Smooth muscle cell (in vitro differentiated cells): Measurements from ENCODE around the gene SGMS1. TPM values are rescaled to one million over a fixed set of nuclear protein-coding genes. Genes with fewer than 3 reads are reported as not detected.

Experiments used
- DNase-seq: peaks from one replicate; lab custom pipeline; 2025; ENCODE audit not compliant: unreplicated experiment; lab: John Stamatoyannopoulos, UW
- H2AFZ ChIP-seq: fragments of 200-600 bp; sonication (generic); 2 replicates; pipeline ENCODE4 v1.6.0; 2016; ENCODE audit warnings: antibody characterized with exemption, low read depth, mild to moderate bottlenecking
- H3F3A ChIP-seq: fragments of 200-600 bp; sonication (generic); 2 replicates; pipeline ENCODE4 v1.6.0; 2017; ENCODE audit warnings: antibody characterized with exemption, low read depth
- H3K27ac ChIP-seq: fragments of 200-600 bp; sonication (generic); 2 replicates; pipeline ENCODE4 v1.5.1; 2016; ENCODE audit warnings: low read depth, mild to moderate bottlenecking
- H3K27me3 ChIP-seq: fragments of 200-600 bp; sonication (generic); 2 replicates; pipeline ENCODE4 v1.6.1; 2016; ENCODE audit warnings: low read depth, mild to moderate bottlenecking
- H3K36me3 ChIP-seq: fragments of 200-600 bp; sonication (generic); 2 replicates; pipeline ENCODE4 v1.5.1; 2016; ENCODE audit warnings: low read depth
- H3K4me1 ChIP-seq: fragments of 200-600 bp; sonication (generic); 2 replicates; pipeline ENCODE4 v1.5.1; 2016; ENCODE audit warnings: low read depth
- H3K4me2 ChIP-seq: fragments of 200-600 bp; sonication (generic); 2 replicates; pipeline ENCODE4 v1.6.0; 2016; ENCODE audit warnings: mild to moderate bottlenecking
- H3K4me3 ChIP-seq: fragments of 200-600 bp; sonication (generic); 2 replicates; pipeline ENCODE4 v1.5.1; 2016; ENCODE audit warnings: mild to moderate bottlenecking
- H3K79me2 ChIP-seq: fragments of 200-600 bp; sonication (generic); 2 replicates; pipeline ENCODE4 v1.6.0; 2016; ENCODE audit warnings: low read depth, mild to moderate bottlenecking
- H3K9ac ChIP-seq: fragments of 200-600 bp; sonication (generic); 2 replicates; pipeline ENCODE4 v1.6.0; 2016; ENCODE audit warnings: low read depth
- H3K9me3 ChIP-seq: fragments of 200-600 bp; sonication (generic); replicated peaks from 2 replicates; pipeline ENCODE4 v1.5.1; 2016; ENCODE audit warnings: low read depth
- H4K20me1 ChIP-seq: fragments of 200-600 bp; sonication (generic); 2 replicates; pipeline ENCODE4 v1.6.0; 2016; ENCODE audit warnings: low read depth
- WGBS: methylation state at CpG from one replicate; pipeline ENCODE4 v1.1.7; 2016; ENCODE audit warnings: low lambda C conversion rate; 5-methylcytosine and 5-hydroxymethylcytosine counted together
- polyA plus RNA-seq: library from polyadenylated mRNA; unstranded; fragments of >200 nt; fragmentation: Nextera tagmentation; extraction: Ambion mirVana; gene quantifications from 2 replicates; pipeline ENCODE4 v1.2.1, GENCODE V29; 2016
- total RNA-seq: library from RNA; depleted of rRNA; stranded (reverse); fragments of >200 nt; gene quantifications from 2 replicates; pipeline ENCODE4 v1.2.3, GENCODE V29; 2014
- TF ChIP-seq, protein P1 (sequence below): fragments of 200-600 bp; sonication (generic); IDR thresholded peaks from 2 replicates; pipeline ENCODE4 v1.5.1; 2017; ENCODE audit warnings: borderline replicate concordance, mild to moderate bottlenecking, antibody characterized with exemption; ENCODE audit not compliant: insufficient read depth, poor library complexity, severe bottlenecking

SGMS1 gene
- total and polyA plus RNA-seq, 2 experiments from 2014 or later = 4.0 to 14.3 TPM

GRCh38 chr10:50385624-50386023 lies 238.1 kb downstream of the SGMS1 start:
- peaks cover 4% of the 10 kb centered on the region for H4K20me1 ChIP-seq
- no peak overlapping the region for H3K4me2 ChIP-seq
- H3K9me3 ChIP-seq = no peaks in the 10 kb centered on the region
- H3F3A ChIP-seq = no peaks in the 10 kb centered on the region
- H2AFZ ChIP-seq = no peak overlapping the region
- H3K27me3 ChIP-seq = no peaks in the 10 kb centered on the region
- no peak overlapping the region for H3K9ac ChIP-seq
- no peaks in the 10 kb centered on the region for H3K36me3 ChIP-seq
- H3K79me2 ChIP-seq = no peaks in the 10 kb centered on the region
- TF ChIP-seq, protein P1, sequence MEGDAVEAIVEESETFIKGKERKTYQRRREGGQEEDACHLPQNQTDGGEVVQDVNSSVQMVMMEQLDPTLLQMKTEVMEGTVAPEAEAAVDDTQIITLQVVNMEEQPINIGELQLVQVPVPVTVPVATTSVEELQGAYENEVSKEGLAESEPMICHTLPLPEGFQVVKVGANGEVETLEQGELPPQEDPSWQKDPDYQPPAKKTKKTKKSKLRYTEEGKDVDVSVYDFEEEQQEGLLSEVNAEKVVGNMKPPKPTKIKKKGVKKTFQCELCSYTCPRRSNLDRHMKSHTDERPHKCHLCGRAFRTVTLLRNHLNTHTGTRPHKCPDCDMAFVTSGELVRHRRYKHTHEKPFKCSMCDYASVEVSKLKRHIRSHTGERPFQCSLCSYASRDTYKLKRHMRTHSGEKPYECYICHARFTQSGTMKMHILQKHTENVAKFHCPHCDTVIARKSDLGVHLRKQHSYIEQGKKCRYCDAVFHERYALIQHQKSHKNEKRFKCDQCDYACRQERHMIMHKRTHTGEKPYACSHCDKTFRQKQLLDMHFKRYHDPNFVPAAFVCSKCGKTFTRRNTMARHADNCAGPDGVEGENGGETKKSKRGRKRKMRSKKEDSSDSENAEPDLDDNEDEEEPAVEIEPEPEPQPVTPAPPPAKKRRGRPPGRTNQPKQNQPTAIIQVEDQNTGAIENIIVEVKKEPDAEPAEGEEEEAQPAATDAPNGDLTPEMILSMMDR = no peak
- DNase-seq = no peak
- 92% methylated on average over 2 of the region's 2 CpGs for WGBS
- no peak overlapping the region for H3K27ac ChIP-seq
- no peaks in the 10 kb centered on the region for H3K4me1 ChIP-seq
- no peak overlapping the region for H3K4me3 ChIP-seq

GRCh38 chr10:50384898-50385297 lies 238.9 kb downstream of the SGMS1 start:
- Histone ChIP-seq H3K27ac (no peak overlapping the region), H3K9ac (no peak overlapping the region), H3K4me1 (no peaks in the 10 kb centered on the region), H3K9me3 (no peaks in the 10 kb centered on the region), H3K36me3 (no peaks in the 10 kb centered on the region), H3F3A (no peaks in the 10 kb centered on the region), H3K79me2 (no peaks in the 10 kb centered on the region), H2AFZ (no peak overlapping the region), H3K27me3 (no peaks in the 10 kb centered on the region), H4K20me1 (peaks cover 4% of the 10 kb centered on the region), H3K4me2 (no peak overlapping the region), H3K4me3 (no peak overlapping the region)
- TF ChIP-seq, protein P1 = no peak
- 88% methylated on average over 2 of the region's 2 CpGs for WGBS
- DNase-seq = no peak

GRCh38 chr10:50384238-50384637 lies 239.5 kb downstream of the SGMS1 start:
- TF ChIP-seq, protein P1 = no peak
- H2AFZ ChIP-seq = no peak overlapping the region
- H3F3A ChIP-seq = no peaks in the 10 kb centered on the region
- H3K4me1 ChIP-seq = no peaks in the 10 kb centered on the region
- no peak overlapping the region for H3K4me2 ChIP-seq
- H3K4me3 ChIP-seq = no peak overlapping the region
- H3K27ac ChIP-seq = no peak overlapping the region
- no peaks in the 10 kb centered on the region for H3K27me3 ChIP-seq
- no peaks in the 10 kb centered on the region for H3K79me2 ChIP-seq
- H3K9ac ChIP-seq = no peak overlapping the region
- no peaks in the 10 kb centered on the region for H3K36me3 ChIP-seq
- DNase-seq = no peak
- peaks cover 4% of the 10 kb centered on the region for H4K20me1 ChIP-seq
- H3K9me3 ChIP-seq = no peaks in the 10 kb centered on the region

- Histone ChIP-seq H3K4me3 (no peak overlapping the region), H3K4me1 (no peaks in the 10 kb centered on the region), H4K20me1 (peaks cover 4% of the 10 kb centered on the region), H3K27me3 (no peaks in the 10 kb centered on the region), H2AFZ (no peak overlapping the region), H3K79me2 (no peaks in the 10 kb centered on the region), H3F3A (no peaks in the 10 kb centered on the region), H3K9me3 (no peaks in the 10 kb centered on the region), H3K27ac (no peak overlapping the region), H3K36me3 (no peaks in the 10 kb centered on the region), H3K4me2 (no peak overlapping the region), H3K9ac (no peak overlapping the region)
- TF ChIP-seq, protein P1 = no peak
- 83% methylated on average over 4 of the region's 4 CpGs for WGBS
- DNase-seq = no peak
Measured at GRCh38 chr10:50382576-50383023, 241.2 kb downstream of the SGMS1 start.
